Dermis blood vessel endothelial cell (primary cell): Measurements from ENCODE around the gene ABCC9. TPM values are rescaled to one million over a fixed set of nuclear protein-coding genes. Genes with fewer than 3 reads are reported as not detected.

ENCODE experiments used
- DNase-seq: peaks from one replicate; pipeline ENCODE4 v3.0.0; 2010
- total RNA-seq: library from RNA; depleted of rRNA; stranded (reverse); fragments of >200 nt; gene quantifications from 2 replicates; pipeline ENCODE4 v1.2.3, GENCODE V29; 2014

ABCC9 gene
- total RNA-seq, 1 donor from 2014 or later: 0.17 TPM

DNA sequence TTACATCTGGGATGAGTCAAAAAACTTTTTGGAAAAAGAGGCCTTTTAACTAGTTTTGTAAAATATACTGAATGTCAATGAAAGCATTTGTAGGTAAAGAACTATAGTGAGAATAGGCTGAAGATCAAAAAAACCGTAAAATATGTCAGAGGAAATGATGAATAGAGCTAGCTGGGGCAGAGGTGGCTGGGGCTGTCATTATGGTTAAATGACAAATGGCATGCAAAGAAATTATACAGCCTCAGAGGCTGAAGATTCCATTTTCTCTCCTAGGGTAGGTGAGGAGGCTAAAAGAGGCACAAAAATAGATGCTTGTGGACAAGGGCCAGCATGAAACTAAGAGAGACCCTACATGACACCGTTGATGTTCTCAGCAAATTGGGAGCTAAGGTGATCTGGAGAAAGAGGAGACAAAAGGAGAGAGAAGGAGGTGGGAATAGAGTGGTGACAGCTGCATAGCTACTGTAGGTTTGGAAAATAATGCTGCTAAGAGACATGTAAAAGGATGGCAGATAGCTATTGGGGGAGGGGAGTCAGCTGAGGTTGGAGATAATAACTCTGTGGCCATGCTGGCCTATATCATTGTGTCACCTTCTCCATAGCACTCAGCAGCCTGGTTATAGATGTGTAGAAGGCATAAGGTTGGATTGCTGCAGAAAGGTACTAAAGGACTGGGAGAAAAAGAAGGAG is 63.8 kb downstream of the ABCC9 start:
- DNase-seq: no peak

DNA sequence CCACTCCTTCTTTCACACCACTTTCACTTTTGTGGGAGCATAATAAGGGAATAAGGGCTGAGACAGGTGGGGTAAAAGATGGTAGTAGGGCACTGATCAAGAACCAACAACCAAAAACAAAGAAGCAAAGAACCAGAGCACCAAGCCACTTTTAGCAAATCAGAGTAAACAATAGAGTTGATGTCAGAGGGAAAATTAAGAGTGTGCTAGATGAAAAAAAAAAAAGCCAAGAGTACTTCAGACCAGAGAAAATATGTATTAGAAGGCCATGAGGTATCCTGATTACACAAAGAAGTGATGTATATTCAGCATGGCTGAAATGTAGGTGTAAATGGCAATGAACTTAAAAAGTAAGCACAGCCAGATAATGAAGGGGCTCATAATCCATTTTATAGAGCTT is 75.4 kb downstream of the ABCC9 start:
- no peak for DNase-seq

DNA sequence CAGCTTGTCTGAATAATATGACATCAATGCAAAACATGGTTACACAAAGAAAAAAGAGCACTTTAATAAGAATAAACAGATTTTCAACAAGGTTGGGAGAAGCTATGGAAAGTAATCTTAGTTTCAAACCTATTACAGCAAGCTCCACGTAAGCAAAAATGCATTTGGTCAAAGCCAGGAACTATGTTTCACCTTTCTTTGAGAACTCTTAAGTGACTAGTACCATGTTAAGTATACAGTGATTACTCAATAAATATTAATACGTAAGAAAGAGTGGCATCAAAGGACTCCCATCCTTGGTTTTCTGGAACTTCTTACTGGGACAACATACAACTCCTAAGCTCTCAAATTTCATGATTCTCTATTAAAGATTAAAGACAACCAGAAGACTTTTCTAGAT is 80.7 kb downstream of the ABCC9 start:
- no peak for DNase-seq

DNA sequence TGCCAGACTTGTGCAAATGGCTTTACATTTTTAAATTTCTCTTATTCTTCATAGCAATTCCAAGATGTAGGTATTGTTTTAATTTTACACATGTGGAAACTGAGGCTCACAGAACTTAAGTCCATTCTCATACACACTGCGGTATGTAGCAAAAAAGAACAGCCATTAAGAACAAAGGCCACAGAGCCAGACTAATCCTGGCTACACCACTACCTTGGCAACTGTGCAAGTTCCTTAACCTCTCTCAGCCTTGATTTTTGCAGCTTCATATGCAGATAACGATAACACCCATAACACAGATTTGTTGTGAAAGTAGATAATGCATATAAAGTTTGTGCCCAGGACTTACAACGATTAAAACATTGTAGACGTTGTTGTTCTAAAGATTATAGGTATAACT is 81.1 kb downstream of the ABCC9 start:
- DNase-seq: no peak

DNA sequence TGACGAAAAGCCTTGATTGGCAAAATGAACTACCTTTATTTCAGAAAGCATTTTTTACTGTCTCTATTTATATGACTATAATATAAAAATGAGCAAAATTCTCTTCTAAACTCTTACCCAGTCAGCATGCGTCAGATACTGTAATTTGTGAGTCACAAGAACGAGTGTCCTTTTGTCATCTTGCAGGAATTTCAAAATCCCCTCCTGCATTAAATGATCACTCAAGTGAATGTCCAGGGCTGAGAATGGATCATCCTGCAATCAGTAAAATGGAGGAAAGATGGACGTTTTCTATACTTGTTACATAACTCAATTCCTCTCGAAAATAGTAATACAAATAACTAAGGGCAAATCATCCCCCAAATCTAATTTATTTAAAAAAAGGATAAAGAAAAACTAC is 89.0 kb downstream of the ABCC9 start:
- DNase-seq: no peak

DNA sequence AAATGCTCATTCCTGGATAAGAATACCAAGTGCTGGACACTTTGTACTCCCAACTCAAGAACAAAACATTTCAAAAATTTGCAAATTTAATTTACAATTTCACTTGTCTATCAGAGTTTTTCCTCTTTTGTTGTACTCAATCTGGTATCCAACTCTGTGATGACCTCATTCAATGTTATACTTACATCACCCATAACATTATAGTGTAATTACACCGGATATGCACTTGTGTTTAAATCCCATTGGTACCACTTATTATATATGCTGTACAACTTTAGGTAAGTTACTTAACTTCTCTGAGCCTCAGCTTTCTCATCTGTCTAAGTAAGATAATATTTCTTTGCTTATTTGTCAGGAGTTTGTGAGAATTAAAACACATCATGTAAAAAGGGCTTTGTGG is 90.1 kb downstream of the ABCC9 start:
- no peak for DNase-seq

DNA sequence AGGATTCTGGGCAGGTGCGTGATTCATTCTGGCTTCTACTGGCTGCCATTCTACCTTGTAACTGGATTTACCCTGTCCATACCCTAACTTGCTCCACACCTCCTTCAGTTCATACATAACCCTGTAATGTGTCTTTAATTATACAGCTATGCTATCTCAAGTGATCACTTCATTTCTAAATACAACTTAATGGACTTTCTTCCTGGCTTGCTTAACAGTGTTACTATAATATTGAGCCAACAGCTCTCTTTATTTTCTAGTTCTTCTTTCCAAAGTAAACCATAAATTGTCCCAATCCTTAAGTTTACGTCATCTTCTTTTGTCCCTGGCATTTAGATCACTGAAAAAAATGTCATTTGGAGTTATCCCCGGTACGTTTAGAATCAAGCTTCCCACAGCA is 90.8 kb downstream of the ABCC9 start:
- no peak for DNase-seq

DNA sequence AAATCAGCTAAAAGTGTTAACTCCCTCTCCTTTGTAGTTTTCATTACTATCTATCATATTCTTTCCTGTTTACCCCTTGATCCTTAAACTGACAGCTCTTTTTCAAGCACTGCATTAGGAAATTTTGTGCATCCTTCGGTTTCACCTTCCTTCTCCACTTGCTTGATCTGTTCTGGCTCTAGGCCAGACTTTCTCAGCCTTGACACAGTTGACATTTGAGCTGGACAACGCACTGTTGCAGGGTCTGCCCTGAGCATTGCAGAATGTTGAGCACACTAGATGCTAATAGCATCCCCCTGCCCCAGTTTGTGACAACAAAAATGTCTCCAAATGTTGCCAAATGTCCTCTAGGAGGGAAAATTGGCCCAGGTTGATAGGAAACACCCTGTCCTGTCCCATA is 91.3 kb downstream of the ABCC9 start:
- no peak for DNase-seq

DNA sequence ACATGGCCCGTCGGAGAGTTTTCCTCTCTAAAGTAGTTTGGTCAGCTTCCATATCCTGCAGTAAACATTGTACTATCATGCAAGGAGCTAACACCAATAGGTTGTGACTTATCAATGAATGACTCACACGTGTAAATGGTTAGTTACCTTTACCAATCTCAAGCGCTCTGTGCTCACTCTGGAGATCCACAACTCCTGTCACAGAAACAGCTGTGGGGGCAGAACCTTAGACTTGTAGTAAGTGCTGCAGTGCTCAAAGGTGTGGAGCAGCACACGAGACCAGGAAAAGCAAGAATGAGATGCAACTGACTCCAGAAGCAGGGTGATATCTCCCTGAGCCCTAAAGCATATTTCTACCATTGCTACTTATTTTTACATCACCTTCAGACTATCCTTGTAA is 93.0 kb downstream of the ABCC9 start:
- DNase-seq: no peak

DNA sequence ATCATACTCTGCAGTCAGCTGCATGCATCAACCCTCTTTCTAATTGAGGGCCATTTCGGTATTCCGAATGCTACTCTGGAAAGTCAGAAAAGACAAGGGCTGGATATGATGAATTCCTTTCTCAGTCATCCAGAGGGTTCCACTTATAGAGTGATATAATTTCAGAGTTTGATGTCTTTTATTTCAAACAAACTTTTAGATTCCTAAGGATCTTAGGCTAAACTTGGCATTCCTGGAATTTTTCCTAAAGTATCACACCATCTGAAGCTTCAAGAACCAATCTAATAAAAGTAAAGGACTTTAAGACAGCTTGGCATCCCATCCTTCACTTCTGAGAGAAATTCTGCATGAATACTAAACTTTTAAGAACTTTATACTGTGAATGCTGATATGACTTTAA is 97.4 kb downstream of the ABCC9 start:
- DNase-seq: no peak

DNA sequence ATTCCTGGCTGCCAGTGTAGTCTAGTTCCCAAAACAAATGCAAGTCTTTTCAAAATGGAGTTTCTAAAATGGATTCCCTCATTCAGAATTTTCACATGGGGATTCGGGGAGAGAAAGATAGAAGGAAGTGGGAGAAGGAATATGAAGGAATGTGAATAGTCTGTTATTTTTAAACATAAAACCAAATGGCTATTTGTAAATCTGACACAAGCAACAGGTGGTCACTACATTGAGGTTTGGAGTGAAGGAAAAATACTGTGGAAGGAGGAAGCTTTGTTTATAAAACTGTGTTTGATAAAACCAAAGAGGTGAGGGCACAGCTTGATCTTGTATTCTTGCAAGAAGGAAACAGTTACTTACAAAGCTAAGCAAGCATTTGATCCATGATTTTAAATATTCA is 101.5 kb downstream of the ABCC9 start:
- DNase-seq: no peak

DNA sequence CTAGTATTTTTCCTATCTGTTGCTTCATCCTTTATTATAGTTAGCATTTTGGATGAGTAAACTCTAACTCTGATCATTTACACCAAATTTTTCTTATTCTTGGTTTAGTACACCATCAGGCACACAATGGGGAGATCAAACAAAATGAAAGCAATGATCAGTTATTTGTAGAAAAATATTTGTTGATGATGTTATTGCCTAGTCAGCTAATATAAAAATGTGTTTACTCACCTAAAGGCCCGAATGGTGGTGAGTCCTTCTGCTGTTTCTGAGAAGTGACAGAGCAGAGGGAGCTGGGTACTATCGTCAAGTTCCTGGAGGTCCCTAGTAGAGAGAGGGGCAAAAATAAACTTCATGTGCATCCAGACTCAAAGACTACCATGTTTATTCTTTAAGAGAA is 103.4 kb downstream of the ABCC9 start:
- no peak for DNase-seq

DNA sequence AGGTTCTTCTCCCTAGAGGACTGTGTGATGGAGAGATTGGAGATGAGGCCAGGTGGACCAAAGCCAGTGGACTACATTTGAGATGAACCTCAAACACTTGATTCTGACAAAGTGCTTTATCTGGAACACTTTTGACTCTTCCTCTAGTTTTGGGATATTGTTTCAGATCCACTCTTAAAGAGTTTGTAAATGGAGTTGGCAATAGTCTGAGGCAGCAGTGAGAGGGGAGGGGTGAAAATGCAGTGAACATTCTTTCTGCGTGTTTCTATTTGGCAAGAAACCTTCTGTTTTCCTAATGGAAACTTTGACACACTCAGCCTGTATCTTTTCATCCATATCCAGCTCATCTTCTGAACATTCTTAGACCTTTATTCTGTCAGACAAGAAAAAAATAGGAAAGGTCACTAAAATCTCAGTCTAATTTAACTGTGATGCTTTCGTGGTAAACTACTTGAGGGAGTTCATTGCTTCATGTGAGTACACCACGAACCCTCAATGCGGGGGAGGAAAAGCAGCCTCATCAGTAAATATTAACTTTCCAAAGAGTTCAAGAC is 109.4 kb downstream of the ABCC9 start:
- no peak for DNase-seq

DNA sequence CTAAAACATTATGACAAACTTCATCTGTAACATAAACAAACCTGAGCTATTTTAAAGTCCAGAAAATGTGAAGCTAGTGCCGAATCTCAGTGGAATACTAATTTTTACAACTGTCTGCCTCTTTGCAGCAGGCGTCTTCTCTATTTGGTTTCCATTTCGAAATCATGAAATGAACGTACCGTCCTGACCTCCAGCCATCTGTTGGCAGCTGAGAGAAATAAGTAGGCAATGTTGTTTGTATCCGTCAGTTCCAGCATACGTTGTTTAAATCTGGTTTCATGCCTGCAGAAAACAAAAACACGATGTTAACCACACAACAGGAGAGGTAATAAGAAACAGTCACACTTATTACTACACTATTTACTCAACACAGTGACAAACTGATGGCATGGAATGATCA is 112.4 kb downstream of the ABCC9 start:
- no peak for DNase-seq

DNA sequence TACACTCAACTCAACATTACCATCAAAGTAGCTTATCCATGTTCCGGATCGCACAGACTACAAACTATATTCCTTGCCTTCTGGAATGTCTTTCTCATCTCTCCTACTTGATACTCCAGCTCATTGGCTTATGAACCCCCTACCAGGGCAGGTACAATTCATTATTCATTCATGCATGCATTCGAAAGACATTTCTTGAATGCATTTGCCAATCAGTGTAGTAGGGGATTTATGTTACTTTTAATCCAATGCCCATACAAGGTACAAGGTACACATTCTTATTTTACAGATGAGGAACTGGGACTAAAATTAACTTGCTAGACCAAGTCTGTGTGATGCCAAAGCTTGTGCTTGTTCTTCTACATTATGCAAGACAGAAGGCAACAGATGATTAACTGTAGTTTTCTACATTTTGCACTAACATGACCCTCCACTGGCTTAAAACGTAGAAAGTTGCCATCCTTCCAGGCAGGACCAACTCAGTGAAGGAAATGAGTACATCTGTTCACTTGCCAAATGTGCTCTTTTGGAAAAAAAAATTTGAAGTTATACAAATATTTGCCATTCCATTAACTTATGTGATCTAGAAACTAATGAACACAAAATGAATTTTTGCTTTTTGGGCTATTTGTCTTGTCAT is 113.0 kb downstream of the ABCC9 start:
- no peak for DNase-seq

DNA sequence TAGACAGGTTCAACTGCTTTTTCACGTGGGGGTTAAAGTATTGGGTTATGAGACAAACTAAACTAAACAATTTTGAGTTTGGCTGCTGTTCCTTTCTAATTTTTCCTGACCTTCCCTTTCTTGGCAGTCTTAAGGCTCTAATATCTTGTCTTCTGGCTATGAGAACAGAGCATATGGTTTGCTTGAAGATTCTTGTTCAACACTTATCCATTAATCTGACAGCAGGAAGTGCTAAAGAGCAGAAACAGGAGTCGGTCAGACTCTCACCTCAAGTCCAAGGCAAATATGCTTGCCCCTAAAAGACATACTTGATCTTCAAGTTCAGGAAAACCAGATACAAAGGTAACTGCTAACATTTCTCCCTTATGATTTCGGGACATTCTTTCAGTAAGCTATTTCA is 114.1 kb downstream of the ABCC9 start:
- no peak for DNase-seq

DNA sequence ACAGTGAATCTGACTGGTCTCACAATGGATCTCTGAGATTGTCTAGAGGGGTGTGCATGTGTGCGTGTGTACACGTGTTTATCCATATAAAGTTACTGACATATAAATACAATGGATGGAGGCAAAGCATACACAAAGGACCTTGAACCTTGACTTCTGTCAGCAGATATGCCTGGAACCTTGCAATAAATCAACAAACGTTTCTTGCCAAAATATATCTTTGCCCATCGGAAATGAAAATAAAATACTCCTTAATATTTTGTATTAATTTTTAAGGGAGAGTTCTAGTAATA is 114.7 kb downstream of the ABCC9 start:
- DNase-seq: no peak

DNA sequence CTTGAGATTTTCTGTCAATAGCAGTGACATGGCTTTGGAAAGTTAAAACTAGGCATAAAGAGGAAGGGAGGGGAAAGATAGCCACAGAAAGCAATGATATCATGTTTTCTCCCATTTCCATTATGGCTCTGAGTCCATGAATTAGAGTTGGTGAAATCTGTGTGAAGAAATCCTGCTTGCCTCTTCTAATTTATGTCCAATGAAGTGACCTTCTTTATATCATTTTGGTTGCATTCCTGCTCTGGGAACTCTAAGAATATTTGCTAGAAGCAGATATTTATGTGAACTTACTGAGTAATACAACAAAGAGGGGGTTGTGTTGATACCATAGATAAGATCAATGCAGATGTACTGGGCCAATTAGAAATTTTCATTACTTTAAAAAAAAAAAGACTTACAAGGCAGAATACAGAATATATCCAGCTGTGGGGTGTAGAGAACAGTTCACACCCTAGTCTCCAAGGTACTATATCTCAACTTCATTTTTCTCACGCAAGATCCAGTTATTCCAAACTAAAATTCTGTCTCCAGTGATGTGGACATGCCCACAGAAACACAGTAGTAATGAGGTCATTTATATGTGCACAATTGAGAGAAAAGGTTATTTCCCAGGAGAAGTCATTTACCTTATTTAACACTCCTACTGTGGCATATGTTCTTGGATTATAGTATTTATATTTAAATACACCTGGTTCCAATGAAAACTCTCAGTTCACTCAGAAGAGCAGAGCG is 115.2 kb downstream of the ABCC9 start:
- no peak for DNase-seq

DNA sequence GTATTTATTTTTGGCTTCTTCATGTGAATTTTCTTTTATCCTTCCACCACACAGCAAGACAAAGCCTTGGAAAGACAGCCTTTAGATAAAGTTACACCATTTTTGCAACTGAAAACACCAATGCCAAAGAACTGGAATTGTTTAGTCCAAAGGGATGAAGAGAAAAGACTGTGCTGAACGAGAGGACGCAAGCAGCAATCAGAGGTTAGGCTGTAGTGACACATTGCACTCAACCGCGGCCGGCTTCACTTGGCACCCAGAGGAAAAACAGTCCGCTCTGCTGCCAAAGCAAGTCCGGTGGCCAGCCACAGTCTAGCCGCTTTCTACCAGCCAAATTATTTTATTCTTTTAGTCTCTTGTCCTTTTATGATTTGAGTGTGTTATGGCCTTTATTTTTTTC is 117.6 kb downstream of the ABCC9 start:
- DNase-seq: no peak

DNA sequence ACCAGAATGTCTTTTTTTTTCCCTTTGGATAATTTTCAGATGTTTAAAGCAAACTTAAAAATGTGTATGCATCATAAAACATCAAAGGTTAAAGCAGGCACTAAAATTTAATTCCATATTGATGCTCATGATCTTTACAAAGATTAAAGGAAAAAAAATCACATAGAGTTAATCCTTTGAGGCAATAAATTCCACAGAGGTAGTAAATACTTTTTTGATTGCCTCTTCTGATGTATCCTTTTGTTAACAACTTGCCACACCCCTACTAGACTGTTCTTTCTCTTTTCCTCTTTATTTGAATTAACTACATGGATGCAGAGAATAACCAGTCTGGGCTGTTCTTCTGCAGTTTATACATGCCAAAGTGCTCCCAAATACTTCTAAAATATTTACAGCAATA is 121.5 kb downstream of the ABCC9 start:
- no peak for DNase-seq

DNA sequence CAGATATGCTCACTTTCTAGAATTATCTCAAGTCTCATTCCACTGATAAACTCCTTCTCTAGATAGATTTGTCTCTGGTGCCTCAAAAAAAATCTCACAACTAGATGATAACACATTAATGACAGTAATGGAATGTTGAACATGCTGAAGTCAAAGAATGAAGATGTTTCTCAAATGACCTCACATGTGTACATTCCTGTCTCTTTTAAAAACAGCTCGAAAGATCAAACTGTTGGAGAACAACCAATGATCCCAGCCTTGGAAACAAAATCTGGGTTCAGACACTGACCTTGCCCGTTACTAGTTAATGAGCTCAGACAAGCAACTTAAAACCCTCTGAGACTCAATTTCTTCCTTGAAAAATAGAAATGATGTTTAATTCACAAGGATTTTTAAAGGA is 122.0 kb downstream of the ABCC9 start:
- DNase-seq: no peak

DNA sequence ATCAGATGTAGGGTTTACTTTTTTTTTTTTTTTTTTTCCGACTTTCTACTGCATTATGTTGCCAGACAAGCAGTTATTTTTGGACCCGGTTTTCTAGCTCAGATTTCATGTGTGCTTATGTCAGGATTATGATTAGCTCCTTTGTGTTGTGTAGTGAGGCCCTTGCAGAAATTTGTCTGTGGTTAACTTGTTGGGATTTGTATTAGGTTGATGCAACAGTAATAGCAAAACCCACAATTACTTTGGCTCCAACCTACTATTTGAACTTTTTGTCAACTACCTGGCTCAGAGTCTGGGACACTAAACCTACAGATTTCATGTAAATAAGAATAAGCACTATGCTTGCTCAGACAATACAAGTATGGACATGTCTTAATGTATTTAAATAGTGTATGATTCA is 122.6 kb downstream of the ABCC9 start:
- no peak for DNase-seq

DNA sequence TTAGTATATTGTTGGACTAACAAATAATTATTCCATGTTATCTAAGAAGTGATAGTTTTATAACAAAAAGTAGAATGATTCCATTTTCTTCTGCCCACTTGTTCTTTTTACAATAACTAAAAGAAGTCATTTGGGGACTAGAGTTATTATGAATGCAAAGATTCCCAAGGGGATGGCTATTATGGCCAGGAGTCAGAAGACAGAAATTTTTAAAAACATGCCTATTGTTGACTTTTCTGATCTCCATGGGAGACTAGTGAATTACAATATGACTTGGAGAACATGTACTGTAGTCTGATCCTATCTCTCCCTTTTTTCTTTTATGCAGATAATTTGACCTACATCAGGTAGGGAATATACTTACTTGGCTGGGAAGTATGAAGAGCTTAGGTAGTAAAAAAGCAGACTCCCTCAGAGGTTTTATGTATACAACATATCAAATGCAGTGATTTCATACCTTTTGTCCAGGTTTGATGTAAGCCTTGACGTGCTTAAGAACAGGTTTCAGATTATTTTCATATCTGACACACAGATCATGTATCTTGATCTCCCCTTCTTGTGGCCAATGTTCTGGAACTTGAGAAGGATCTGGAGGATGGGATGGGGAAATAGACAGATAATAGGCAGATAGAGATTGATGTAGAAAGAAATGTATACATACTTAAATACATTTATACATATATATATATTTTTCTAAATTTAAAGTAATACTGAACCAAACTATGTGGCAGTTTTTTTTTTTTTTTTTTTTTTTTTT is 125.7 kb downstream of the ABCC9 start:
- DNase-seq: no peak
